Ishikawa (cell line): ENCODE measurements around the gene LSM3.

Experiments
- CEBPB ChIP-seq: IDR thresholded peaks from 2 replicates; pipeline ENCODE4 v1.6.1; 2012
- CREB1 ChIP-seq: IDR thresholded peaks from 2 replicates; pipeline ENCODE4 v1.6.1; 2012; ENCODE audit warnings: low read depth
- EGR1 ChIP-seq: IDR thresholded peaks from 2 replicates; pipeline ENCODE4 v1.6.1; 2012
- EP300 ChIP-seq: IDR thresholded peaks from 2 replicates; pipeline ENCODE4 v1.6.1; 2012; ENCODE audit warnings: borderline replicate concordance
- FOXM1 ChIP-seq: IDR thresholded peaks from 2 replicates; pipeline ENCODE4 v1.6.1; 2012; ENCODE audit warnings: low read depth, borderline replicate concordance
- NFIC ChIP-seq: IDR thresholded peaks from 2 replicates; pipeline ENCODE4 v1.6.1; 2012
- RAD21 ChIP-seq: IDR thresholded peaks from 2 replicates; pipeline ENCODE4 v1.6.1; 2012; ENCODE audit warnings: low read depth
- TAF1 ChIP-seq: IDR thresholded peaks from 2 replicates; pipeline ENCODE4 v1.6.1; 2012; ENCODE audit warnings: low read depth, mild to moderate bottlenecking
- TCF12 ChIP-seq: IDR thresholded peaks from 2 replicates; pipeline ENCODE4 v1.6.1; 2012; ENCODE audit warnings: low read depth
- TEAD4 ChIP-seq: IDR thresholded peaks from 2 replicates; pipeline ENCODE4 v1.6.1; 2012
- YY1 ChIP-seq: IDR thresholded peaks from 2 replicates; pipeline ENCODE4 v1.6.1; 2012; ENCODE audit warnings: low read depth
- ZBTB7A ChIP-seq: IDR thresholded peaks from 2 replicates; pipeline ENCODE4 v1.6.1; 2012; ENCODE audit warnings: low read depth
- TF ChIP-seq, protein P1 (sequence below): IDR thresholded peaks from 2 replicates; pipeline ENCODE4 v1.6.1; 2012
- TF ChIP-seq, protein P2 (sequence below): IDR thresholded peaks from 2 replicates; pipeline ENCODE4 v1.6.1; 2012
- TF ChIP-seq, protein P3 (sequence below): IDR thresholded peaks from 2 replicates; pipeline ENCODE4 v1.6.1; 2012; ENCODE audit warnings: low read depth, mild to moderate bottlenecking

Gene LSM3

DNA sequence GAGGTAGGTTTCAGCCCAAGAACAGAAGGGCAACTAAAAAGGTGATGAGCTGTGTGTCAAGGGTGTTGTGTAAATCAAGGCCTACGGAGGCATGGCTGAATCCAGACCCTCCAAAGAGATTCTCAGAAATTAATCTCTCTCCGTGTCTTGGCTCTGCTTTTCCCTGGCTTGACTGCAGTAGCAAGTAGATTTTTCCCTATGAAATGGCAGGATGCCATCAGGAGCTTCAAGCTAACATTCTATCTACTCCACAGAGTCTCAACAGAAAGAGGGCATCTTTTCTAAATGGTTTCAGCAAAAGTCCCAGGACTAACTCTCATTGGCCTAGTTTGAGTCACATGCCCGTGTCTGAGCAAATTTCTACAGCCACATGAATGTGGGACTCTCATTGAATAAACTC lies 58.3 kb downstream of the LSM3 start:
- TF ChIP-seq TCF12 (no peak), ZBTB7A (no peak), CREB1 (no peak), EP300 (no peak), YY1 (no peak), NFIC (no peak), TAF1 (no peak), EGR1 (no peak), CEBPB (no peak), FOXM1 (no peak), TEAD4 (no peak)
- TF ChIP-seq, protein P1, sequence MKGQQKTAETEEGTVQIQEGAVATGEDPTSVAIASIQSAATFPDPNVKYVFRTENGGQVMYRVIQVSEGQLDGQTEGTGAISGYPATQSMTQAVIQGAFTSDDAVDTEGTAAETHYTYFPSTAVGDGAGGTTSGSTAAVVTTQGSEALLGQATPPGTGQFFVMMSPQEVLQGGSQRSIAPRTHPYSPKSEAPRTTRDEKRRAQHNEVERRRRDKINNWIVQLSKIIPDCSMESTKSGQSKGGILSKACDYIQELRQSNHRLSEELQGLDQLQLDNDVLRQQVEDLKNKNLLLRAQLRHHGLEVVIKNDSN, result no peak
- TF ChIP-seq, protein P2, sequence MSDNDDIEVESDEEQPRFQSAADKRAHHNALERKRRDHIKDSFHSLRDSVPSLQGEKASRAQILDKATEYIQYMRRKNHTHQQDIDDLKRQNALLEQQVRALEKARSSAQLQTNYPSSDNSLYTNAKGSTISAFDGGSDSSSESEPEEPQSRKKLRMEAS, result no peak

DNA sequence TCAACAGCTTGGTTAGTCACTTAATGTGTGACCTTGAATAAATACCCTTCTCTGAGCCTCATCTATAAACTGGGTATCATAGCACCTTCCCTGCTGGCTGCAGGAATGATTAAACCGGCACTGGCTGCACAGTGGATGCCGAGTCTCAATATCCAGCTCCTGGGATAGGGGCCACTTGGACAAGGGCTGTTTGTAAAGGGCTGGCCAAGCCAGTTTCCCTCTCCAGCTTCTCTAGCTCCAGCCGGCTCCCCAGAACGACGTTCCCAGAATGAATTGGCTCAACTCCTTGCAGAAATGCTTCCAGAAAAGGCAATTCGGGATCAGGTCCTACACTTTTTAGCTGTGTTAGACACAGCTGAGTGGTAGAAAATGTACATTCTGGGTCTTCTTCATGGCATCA lies 58.8 kb downstream of the LSM3 start:
- TF ChIP-seq, protein P2, result no peak
- TF ChIP-seq TCF12, result no peak
- TF ChIP-seq, protein P1, result no peak
- TF ChIP-seq NFIC, result no peak
- no peak for TF ChIP-seq YY1
- no peak for TF ChIP-seq TEAD4
- no peak for TF ChIP-seq CREB1
- no peak for TF ChIP-seq EGR1
- TF ChIP-seq, protein P3, sequence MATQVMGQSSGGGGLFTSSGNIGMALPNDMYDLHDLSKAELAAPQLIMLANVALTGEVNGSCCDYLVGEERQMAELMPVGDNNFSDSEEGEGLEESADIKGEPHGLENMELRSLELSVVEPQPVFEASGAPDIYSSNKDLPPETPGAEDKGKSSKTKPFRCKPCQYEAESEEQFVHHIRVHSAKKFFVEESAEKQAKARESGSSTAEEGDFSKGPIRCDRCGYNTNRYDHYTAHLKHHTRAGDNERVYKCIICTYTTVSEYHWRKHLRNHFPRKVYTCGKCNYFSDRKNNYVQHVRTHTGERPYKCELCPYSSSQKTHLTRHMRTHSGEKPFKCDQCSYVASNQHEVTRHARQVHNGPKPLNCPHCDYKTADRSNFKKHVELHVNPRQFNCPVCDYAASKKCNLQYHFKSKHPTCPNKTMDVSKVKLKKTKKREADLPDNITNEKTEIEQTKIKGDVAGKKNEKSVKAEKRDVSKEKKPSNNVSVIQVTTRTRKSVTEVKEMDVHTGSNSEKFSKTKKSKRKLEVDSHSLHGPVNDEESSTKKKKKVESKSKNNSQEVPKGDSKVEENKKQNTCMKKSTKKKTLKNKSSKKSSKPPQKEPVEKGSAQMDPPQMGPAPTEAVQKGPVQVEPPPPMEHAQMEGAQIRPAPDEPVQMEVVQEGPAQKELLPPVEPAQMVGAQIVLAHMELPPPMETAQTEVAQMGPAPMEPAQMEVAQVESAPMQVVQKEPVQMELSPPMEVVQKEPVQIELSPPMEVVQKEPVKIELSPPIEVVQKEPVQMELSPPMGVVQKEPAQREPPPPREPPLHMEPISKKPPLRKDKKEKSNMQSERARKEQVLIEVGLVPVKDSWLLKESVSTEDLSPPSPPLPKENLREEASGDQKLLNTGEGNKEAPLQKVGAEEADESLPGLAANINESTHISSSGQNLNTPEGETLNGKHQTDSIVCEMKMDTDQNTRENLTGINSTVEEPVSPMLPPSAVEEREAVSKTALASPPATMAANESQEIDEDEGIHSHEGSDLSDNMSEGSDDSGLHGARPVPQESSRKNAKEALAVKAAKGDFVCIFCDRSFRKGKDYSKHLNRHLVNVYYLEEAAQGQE, result no peak
- no peak for TF ChIP-seq TAF1
- no peak for TF ChIP-seq RAD21
- TF ChIP-seq ZBTB7A, result no peak
- no peak for TF ChIP-seq CEBPB
- no peak for TF ChIP-seq EP300

DNA sequence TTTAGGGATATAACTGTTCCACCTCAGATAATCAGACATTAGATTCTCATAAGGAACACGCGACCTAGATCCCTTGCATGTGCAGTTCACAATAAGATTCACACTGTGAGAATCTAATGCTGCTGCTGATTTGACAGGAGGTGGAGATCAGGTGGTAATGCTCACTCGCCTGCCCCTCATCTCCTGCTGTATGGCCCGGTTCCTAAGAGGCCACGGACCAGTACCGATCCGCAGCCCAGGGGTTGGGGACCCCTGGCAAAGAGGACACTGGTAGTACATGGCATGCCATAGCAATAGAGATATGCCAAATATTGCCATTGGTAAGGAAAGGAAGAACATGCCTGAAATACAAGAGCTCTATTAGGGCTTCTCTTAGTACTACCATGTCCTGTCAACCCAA lies 59.7 kb downstream of the LSM3 start:
- TF ChIP-seq ZBTB7A, result no peak
- no peak for TF ChIP-seq CEBPB
- TF ChIP-seq YY1, result no peak
- no peak for TF ChIP-seq TEAD4
- TF ChIP-seq EP300, result no peak
- no peak for TF ChIP-seq NFIC
- TF ChIP-seq, protein P2, result no peak
- no peak for TF ChIP-seq CREB1
- no peak for TF ChIP-seq TAF1
- no peak for TF ChIP-seq EGR1
- TF ChIP-seq, protein P1, result no peak
- TF ChIP-seq FOXM1, result no peak
- TF ChIP-seq RAD21, result no peak
- TF ChIP-seq, protein P3, result no peak
- TF ChIP-seq TCF12, result no peak

DNA sequence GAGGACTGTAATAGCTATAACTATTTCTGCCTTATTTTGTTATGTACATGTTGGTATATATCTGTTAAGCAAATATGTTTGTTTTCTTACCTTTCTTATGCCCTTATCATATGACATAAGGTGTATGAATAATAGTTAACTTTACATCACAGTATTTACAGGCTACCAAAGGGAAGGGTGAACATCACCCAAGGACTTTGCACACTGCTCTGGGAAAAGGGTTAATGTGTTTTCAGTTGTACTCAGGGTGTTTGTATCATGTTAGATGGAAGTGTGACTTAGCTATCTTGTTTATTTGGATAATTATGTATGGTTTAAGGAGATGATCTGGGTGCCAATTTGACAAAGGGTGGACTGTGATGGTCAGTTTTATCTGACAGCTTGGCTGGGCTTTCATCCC lies 60.3 kb downstream of the LSM3 start:
- TF ChIP-seq EGR1 (no peak), FOXM1 (no peak), TAF1 (no peak), NFIC (no peak), CEBPB (no peak), ZBTB7A (no peak), TCF12 (no peak), YY1 (no peak), EP300 (no peak), TEAD4 (no peak)
- TF ChIP-seq, protein P1, result no peak
- TF ChIP-seq, protein P3, result no peak
